Astrocyte (in vitro differentiated cells and primary cell): ENCODE measurements around the gene SHB. TPM values are rescaled to one million over a fixed set of nuclear protein-coding genes. Genes with fewer than 3 reads are reported as not detected.

Experiments used
- DNase-seq: peaks from one replicate; pipeline ENCODE4 v3.0.0-alpha.2; 2010; ENCODE audit warnings: low read depth
- FAIRE-seq: peaks from 2 replicates; lab custom pipeline; 2011; peaks lifted over from hg19 to GRCh38; lab: Jason Lieb, UNC
- H2AFZ ChIP-seq: 2 replicates; pipeline ENCODE4 v1.6.0; 2012; ENCODE audit warnings: low read depth, low read length, inconsistent platforms
- H3K27ac ChIP-seq: 2 replicates; pipeline ENCODE4 v1.5.1; 2011; ENCODE audit warnings: low read depth, low read length, inconsistent platforms
- H3K27me3 ChIP-seq: 2 replicates; pipeline ENCODE4 v1.6.0; 2011; ENCODE audit warnings: low read length, inconsistent platforms; ENCODE audit not compliant: insufficient read depth
- H3K36me3 ChIP-seq: 2 replicates; pipeline ENCODE4 v1.5.1; 2011; ENCODE audit warnings: low read length, inconsistent platforms; ENCODE audit not compliant: insufficient read depth
- H3K4me1 ChIP-seq: 2 replicates; pipeline ENCODE4 v1.5.1; 2011; ENCODE audit warnings: low read length, inconsistent platforms; ENCODE audit not compliant: insufficient read depth
- H3K4me2 ChIP-seq: 2 replicates; pipeline ENCODE4 v1.6.0; 2012; ENCODE audit warnings: low read length, inconsistent platforms
- H3K4me3 ChIP-seq: 2 replicates; pipeline ENCODE4 v1.5.1; 2011; ENCODE audit warnings: low read depth, mild to moderate bottlenecking, low read length, inconsistent platforms; ENCODE audit not compliant: insufficient read depth
- H3K79me2 ChIP-seq: 2 replicates; pipeline ENCODE4 v1.6.0; 2012; ENCODE audit warnings: mild to moderate bottlenecking, low read length, inconsistent platforms; ENCODE audit not compliant: insufficient read depth
- H3K9ac ChIP-seq: 2 replicates; pipeline ENCODE4 v1.6.0; 2012; ENCODE audit warnings: mild to moderate bottlenecking, low read length, inconsistent platforms
- H3K9me3 ChIP-seq: 2 replicates; pipeline ENCODE4 v1.5.1; 2012; ENCODE audit warnings: low read depth, mild to moderate bottlenecking, low read length, inconsistent platforms; ENCODE audit not compliant: insufficient read depth
- H4K20me1 ChIP-seq: 2 replicates; pipeline ENCODE4 v1.6.0; 2012; ENCODE audit warnings: low read length, inconsistent platforms; ENCODE audit not compliant: insufficient read depth
- H3K27ac Mint-ChIP-seq: one replicate; pipeline ENCODE4 v1.8.0; 2021; ENCODE audit warnings: mild to moderate bottlenecking, mixed read lengths; ENCODE audit not compliant: unreplicated experiment
- H3K27me3 Mint-ChIP-seq: one replicate; pipeline ENCODE4 v1.8.0; 2021; ENCODE audit warnings: low read depth, mixed read lengths; ENCODE audit not compliant: unreplicated experiment
- H3K36me3 Mint-ChIP-seq: one replicate; pipeline ENCODE4 v1.8.0; 2021; ENCODE audit warnings: low read depth, mixed read lengths; ENCODE audit not compliant: unreplicated experiment
- H3K4me1 Mint-ChIP-seq: one replicate; pipeline ENCODE4 v1.8.0; 2021; ENCODE audit warnings: low read depth, mixed read lengths; ENCODE audit not compliant: unreplicated experiment
- H3K4me3 Mint-ChIP-seq: one replicate; pipeline ENCODE4 v1.8.0; 2021; ENCODE audit warnings: mild to moderate bottlenecking, moderate library complexity, mixed read lengths; ENCODE audit not compliant: unreplicated experiment
- H3K9me3 Mint-ChIP-seq: one replicate; pipeline ENCODE4 v1.8.0; 2021; ENCODE audit warnings: mild to moderate bottlenecking, mixed read lengths; ENCODE audit not compliant: unreplicated experiment
- CTCF ChIP-seq: IDR thresholded peaks from 2 replicates; pipeline ENCODE4 v1.5.1; 2011; ENCODE audit warnings: low read depth, mild to moderate bottlenecking, inconsistent platforms, low read length, moderate library complexity; ENCODE audit not compliant: insufficient read depth
- EZH2 ChIP-seq: IDR thresholded peaks from 2 replicates; pipeline ENCODE4 v1.6.1; 2012; ENCODE audit warnings: mild to moderate bottlenecking, low read length, inconsistent platforms; ENCODE audit not compliant: insufficient read depth
- total RNA-seq: library from RNA; stranded (reverse); gene quantifications from 2 replicates; pipeline ENCODE4 v1.2.1, GENCODE V29; 2021

The SHB gene
- total RNA-seq, 1 donor from 2014 or later: 53.4 TPM

GRCh38 chr9:38103340-38103739 lies 34.3 kb upstream of the SHB start:
- Mint-ChIP-seq H3K27ac (no peak overlapping the region), H3K9me3 (peaks cover 2% of the 10 kb centered on the region), H3K27me3 (peaks cover 18% of the 10 kb centered on the region), H3K4me3 (no peak overlapping the region), H3K36me3 (no peaks in the 10 kb centered on the region), H3K4me1 (no peaks in the 10 kb centered on the region)
- no peaks in the 10 kb centered on the region for H3K9me3 ChIP-seq
- no peaks in the 10 kb centered on the region for H3K36me3 ChIP-seq
- H3K4me3 ChIP-seq: no peak overlapping the region
- H3K27ac ChIP-seq: no peak overlapping the region
- no peak overlapping the region for H3K4me2 ChIP-seq
- no peak overlapping the region for H2AFZ ChIP-seq
- peaks cover 8% of the 10 kb centered on the region for H3K27me3 ChIP-seq
- no peaks in the 10 kb centered on the region for H3K4me1 ChIP-seq
- FAIRE-seq (no peak), DNase-seq (no peak)
- no peak overlapping the region for H3K9ac ChIP-seq
- no peaks in the 10 kb centered on the region for H3K79me2 ChIP-seq
- TF ChIP-seq EZH2 (no peak), CTCF (no peak)
- H4K20me1 ChIP-seq: no peaks in the 10 kb centered on the region

- DNase-seq (no peak), FAIRE-seq (no peak)
- H3K4me1 Mint-ChIP-seq: no peaks in the 10 kb centered on the region
- H2AFZ ChIP-seq: no peak overlapping the region
- no peaks in the 10 kb centered on the region for H3K9me3 ChIP-seq
- no peaks in the 10 kb centered on the region for H3K36me3 ChIP-seq
- no peaks in the 10 kb centered on the region for H3K79me2 ChIP-seq
- H3K27me3 Mint-ChIP-seq: peaks cover 8% of the 10 kb centered on the region
- no peaks in the 10 kb centered on the region for H3K4me1 ChIP-seq
- TF ChIP-seq CTCF: no peak
- TF ChIP-seq EZH2: no peak
- no peak overlapping the region for H3K9ac ChIP-seq
- H3K4me3 ChIP-seq: no peak overlapping the region
- H3K9me3 Mint-ChIP-seq: peaks cover 2% of the 10 kb centered on the region
- H3K4me3 Mint-ChIP-seq: no peak overlapping the region
- no peaks in the 10 kb centered on the region for H4K20me1 ChIP-seq
- H3K4me2 ChIP-seq: no peak overlapping the region
- peaks cover 8% of the 10 kb centered on the region for H3K27me3 ChIP-seq
- no peak overlapping the region for H3K27ac ChIP-seq
- H3K36me3 Mint-ChIP-seq: no peaks in the 10 kb centered on the region
- H3K27ac Mint-ChIP-seq: no peak overlapping the region
Observed at GRCh38 chr9:38101423-38101822, 32.4 kb upstream of the SHB start.

- H3K4me1 Mint-ChIP-seq: no peaks in the 10 kb centered on the region
- H4K20me1 ChIP-seq: no peaks in the 10 kb centered on the region
- no peaks in the 10 kb centered on the region for H3K79me2 ChIP-seq
- H3K4me3 Mint-ChIP-seq: no peak overlapping the region
- FAIRE-seq (no peak), DNase-seq (no peak)
- no peak overlapping the region for H3K27ac Mint-ChIP-seq
- no peaks in the 10 kb centered on the region for H3K36me3 ChIP-seq
- H3K9me3 Mint-ChIP-seq: peaks cover 2% of the 10 kb centered on the region
- H3K4me2 ChIP-seq: no peak overlapping the region
- H3K36me3 Mint-ChIP-seq: peaks cover 2% of the 10 kb centered on the region
- no peak overlapping the region for H3K27ac ChIP-seq
- H3K4me1 ChIP-seq: no peaks in the 10 kb centered on the region
- peaks cover 9% of the 10 kb centered on the region for H3K27me3 Mint-ChIP-seq
- H3K27me3 ChIP-seq: peaks cover 8% of the 10 kb centered on the region
- H3K9ac ChIP-seq: no peak overlapping the region
- H3K9me3 ChIP-seq: no peaks in the 10 kb centered on the region
- H3K4me3 ChIP-seq: no peak overlapping the region
- H2AFZ ChIP-seq: no peak overlapping the region
- TF ChIP-seq EZH2: no peak
- TF ChIP-seq CTCF: no peak
Observed at GRCh38 chr9:38096238-38096805, 27.3 kb upstream of the SHB start.
